GM13977 (cell line): ENCODE data around the gene PDE4D.

Experiments used
- DNase-seq: peaks from one replicate; pipeline ENCODE4 v3.0.0; 2012; ENCODE audit warnings: low spot score
- in situ Hi-C: fragments of 300-500 bp; cut with MboI; formaldehyde crosslinking; loops from one replicate; pipeline ENCODE4 v1.12.0; 2022; ENCODE audit warnings: low sequenced_read_pairs, low pct_unique_long_range_greater_than_20kb, mixed read lengths, inconsistent platforms; ENCODE audit not compliant: unreplicated experiment
- TF ChIP-seq, protein P1 (sequence below): IDR thresholded peaks from 2 replicates; pipeline ENCODE4 v1.5.1; 2012; ENCODE audit warnings: mild to moderate bottlenecking, control low read depth; ENCODE audit not compliant: insufficient read depth; ENCODE audit errors: extremely low read depth, missing control alignments

Gene PDE4D

GRCh38 chr5:59346514-59346913 is 547.0 kb downstream of the PDE4D start:
- in situ Hi-C loops = no loop called here
- DNase-seq = no peak
- TF ChIP-seq, protein P1, sequence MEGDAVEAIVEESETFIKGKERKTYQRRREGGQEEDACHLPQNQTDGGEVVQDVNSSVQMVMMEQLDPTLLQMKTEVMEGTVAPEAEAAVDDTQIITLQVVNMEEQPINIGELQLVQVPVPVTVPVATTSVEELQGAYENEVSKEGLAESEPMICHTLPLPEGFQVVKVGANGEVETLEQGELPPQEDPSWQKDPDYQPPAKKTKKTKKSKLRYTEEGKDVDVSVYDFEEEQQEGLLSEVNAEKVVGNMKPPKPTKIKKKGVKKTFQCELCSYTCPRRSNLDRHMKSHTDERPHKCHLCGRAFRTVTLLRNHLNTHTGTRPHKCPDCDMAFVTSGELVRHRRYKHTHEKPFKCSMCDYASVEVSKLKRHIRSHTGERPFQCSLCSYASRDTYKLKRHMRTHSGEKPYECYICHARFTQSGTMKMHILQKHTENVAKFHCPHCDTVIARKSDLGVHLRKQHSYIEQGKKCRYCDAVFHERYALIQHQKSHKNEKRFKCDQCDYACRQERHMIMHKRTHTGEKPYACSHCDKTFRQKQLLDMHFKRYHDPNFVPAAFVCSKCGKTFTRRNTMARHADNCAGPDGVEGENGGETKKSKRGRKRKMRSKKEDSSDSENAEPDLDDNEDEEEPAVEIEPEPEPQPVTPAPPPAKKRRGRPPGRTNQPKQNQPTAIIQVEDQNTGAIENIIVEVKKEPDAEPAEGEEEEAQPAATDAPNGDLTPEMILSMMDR = no peak

GRCh38 chr5:59342181-59342580 is 551.3 kb downstream of the PDE4D start:
- DNase-seq = no peak
- TF ChIP-seq, protein P1 = no peak
- in situ Hi-C loops = no loop called here

DNA sequence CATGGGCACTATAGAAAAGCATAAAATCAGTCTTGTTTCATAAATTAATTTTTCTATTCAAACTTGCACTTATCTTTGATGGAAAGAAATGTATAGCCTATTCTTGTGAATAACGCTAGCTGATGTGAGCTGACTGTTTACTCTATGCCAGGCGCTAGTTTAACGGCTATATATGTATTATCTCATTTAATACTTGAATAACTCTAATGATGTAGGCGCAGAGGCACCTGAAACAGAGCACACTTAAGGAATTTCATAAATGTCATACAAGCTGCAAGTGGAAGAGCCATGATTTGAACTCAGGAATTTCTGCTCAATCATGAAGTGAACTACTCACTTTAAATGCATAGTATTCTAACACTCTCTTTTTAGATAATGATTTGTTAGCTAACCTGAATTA is 551.8 kb downstream of the PDE4D start:
- TF ChIP-seq, protein P1 = no peak

DNA sequence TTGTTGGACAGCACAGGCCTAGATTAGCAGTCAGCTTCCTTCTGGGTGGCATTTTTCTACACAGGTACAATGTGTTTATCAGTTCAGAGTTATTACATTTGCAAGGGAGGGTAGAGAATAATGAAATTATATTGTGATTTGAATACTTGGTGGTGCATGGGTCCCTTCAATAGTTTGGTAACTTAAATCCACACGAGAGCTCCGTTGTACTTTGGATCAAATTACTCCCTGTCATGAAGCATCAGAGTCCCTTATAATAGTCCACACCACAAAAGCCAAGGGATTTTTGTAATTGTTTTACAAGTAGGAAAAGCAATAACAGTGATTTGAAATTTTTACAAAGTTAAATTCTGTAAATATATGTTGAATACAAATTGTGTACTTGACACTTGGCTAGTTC is 552.4 kb downstream of the PDE4D start:
- TF ChIP-seq, protein P1 = no peak
- in situ Hi-C loops = no loop called here
- DNase-seq = no peak

More for the DNA sequence above, 551.8 kb downstream of the PDE4D start:
- in situ Hi-C loops = no loop called here
- no peak for DNase-seq

GRCh38 chr5:59340637-59341036 is 552.9 kb downstream of the PDE4D start:
- in situ Hi-C loops = no loop called here
- no peak for DNase-seq
- TF ChIP-seq, protein P1 = no peak

GRCh38 chr5:59337240-59337639 is 556.3 kb downstream of the PDE4D start:
- DNase-seq = no peak
- in situ Hi-C loops = no loop called here
- TF ChIP-seq, protein P1 = no peak

DNA sequence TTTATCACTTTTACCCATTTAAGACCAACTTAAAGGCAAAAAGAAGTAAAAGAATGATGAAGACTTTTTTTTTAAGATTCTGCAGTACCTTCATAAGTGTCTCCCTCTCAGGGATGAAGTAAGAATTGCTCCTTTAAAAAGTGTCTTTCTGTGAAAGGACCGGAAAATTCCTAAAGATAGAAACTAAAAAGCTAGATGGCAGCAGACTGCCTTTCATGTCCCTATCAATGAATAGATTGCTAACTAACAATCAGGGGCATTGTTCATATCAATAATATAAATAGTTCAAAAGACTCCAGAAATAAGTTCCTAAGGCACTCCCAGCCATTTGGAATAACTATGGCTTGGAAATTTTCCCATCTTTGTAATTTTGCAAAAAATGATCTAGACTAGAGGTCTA is 558.0 kb downstream of the PDE4D start:
- TF ChIP-seq, protein P1 = no peak
- DNase-seq = no peak
- in situ Hi-C loops = no loop called here
